ENCODE results near the gene EMX2.
"Not testable (repeated sequence)": the region's sequence is repeated elsewhere in the genome, so short reads cannot be mapped to it uniquely, and the experiment has no call there.

EMX2 gene

DNA sequence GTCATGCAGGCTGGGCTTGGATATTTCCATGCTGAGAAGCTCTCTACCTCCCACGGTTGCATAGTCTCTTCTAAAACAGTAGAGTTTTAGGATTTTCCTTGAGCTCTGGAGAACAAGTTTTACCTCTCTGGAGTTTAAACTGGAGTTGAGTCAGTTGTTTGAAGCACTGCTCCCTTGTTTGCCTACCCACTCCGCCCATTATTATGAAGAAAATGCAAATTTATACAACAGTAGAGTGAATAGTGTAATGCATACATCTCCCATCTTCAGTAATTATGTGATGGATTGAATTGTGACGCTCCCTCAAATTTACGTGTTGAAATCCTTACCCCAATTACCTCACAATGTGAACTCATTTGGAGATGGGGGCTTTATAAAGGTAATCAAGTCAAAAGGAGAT, 17.2 kb downstream of the EMX2 start:
- H3K9me3 Mint-ChIP-seq, result no peaks in the 10 kb centered on the region
- H3K27ac Mint-ChIP-seq, result no peak overlapping the region
- H3K4me1 Mint-ChIP-seq, result no peaks in the 10 kb centered on the region
- no peaks in the 10 kb centered on the region for H3K36me3 Mint-ChIP-seq
- no peak overlapping the region for H3K4me3 Mint-ChIP-seq
- H3K27me3 Mint-ChIP-seq, result peaks cover 21% of the 10 kb centered on the region

GRCh38 chr10:117560942-117561341, 18.4 kb downstream of the EMX2 start:
- peaks cover 14% of the 10 kb centered on the region for H3K27me3 Mint-ChIP-seq
- no peaks in the 10 kb centered on the region for H3K9me3 Mint-ChIP-seq
- H3K36me3 Mint-ChIP-seq, result no peaks in the 10 kb centered on the region
- no peak overlapping the region for H3K27ac Mint-ChIP-seq
- H3K4me3 Mint-ChIP-seq, result no peak overlapping the region
- no peaks in the 10 kb centered on the region for H3K4me1 Mint-ChIP-seq

DNA sequence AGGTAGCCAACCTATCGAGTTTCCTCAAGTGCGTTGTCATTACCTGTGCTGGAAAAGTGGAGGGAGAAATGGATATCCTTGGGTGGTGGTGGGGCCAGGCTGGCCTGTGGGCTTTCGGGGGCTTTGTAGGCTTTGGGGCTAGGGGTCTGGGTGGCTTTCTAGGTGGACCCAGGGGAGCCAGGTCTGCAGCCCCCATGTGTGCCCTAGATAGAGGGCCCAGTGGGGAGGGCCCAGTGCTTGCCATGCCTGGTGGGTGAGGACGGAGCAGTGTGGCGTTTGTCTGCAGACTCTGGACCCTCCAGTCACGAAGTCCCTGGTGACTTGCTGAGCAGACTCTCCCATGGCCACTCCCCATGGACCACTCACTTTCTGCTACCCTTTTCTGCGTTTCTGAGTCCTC, 19.7 kb downstream of the EMX2 start:
- peaks cover 12% of the 10 kb centered on the region for H3K27me3 Mint-ChIP-seq
- H3K4me3 Mint-ChIP-seq, result no peak overlapping the region
- H3K9me3 Mint-ChIP-seq, result no peaks in the 10 kb centered on the region
- no peaks in the 10 kb centered on the region for H3K36me3 Mint-ChIP-seq
- no peak overlapping the region for H3K27ac Mint-ChIP-seq
- no peaks in the 10 kb centered on the region for H3K4me1 Mint-ChIP-seq

- Mint-ChIP-seq H3K36me3 (no peaks in the 10 kb centered on the region), H3K4me3 (no peak overlapping the region), H3K9me3 (no peaks in the 10 kb centered on the region), H3K4me1 (no peaks in the 10 kb centered on the region), H3K27ac (no peak overlapping the region), H3K27me3 (peaks cover 12% of the 10 kb centered on the region)
Observed at GRCh38 chr10:117562896-117563737, 20.6 kb downstream of the EMX2 start.

- H3K27ac Mint-ChIP-seq, result no peak overlapping the region
- H3K36me3 Mint-ChIP-seq, result no peaks in the 10 kb centered on the region
- peaks cover 12% of the 10 kb centered on the region for H3K27me3 Mint-ChIP-seq
- H3K4me3 Mint-ChIP-seq, result no peak overlapping the region
- no peaks in the 10 kb centered on the region for H3K9me3 Mint-ChIP-seq
- H3K4me1 Mint-ChIP-seq, result no peaks in the 10 kb centered on the region
Observed at GRCh38 chr10:117563780-117564179, 21.2 kb downstream of the EMX2 start.

DNA sequence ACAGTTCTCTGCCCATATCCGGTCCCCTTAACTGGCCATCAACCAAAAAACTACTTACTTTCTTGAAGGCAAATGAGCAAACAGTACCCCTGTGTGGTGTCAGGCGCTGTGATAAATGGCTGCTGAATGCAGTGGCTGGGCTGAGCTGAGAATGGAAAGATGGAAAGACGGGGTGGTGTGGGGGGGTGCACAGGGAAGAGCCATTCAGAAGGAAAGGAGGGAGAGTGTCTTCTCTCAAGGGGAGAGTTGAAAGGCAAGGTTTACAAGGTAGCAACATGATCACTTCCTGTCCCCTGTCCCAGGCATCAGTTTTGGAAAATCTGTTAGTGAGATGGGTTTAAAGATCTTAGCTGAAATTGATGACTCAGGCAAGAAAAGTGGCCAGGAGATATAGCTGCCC, 22.5 kb downstream of the EMX2 start:
- Mint-ChIP-seq H3K9me3 (no peaks in the 10 kb centered on the region), H3K36me3 (no peaks in the 10 kb centered on the region), H3K27me3 (peaks cover 10% of the 10 kb centered on the region), H3K4me3 (no peak overlapping the region), H3K4me1 (no peaks in the 10 kb centered on the region), H3K27ac (no peak overlapping the region)

GRCh38 chr10:117568334-117568733, 25.8 kb downstream of the EMX2 start:
- Mint-ChIP-seq H3K27me3 (peaks cover 15% of the 10 kb centered on the region), H3K4me1 (no peaks in the 10 kb centered on the region), H3K27ac (no peak overlapping the region), H3K4me3 (no peak overlapping the region), H3K9me3 (no peaks in the 10 kb centered on the region), H3K36me3 (no peaks in the 10 kb centered on the region)

GRCh38 chr10:117569610-117570390, 27.3 kb downstream of the EMX2 start:
- no peak overlapping the region for H3K4me3 Mint-ChIP-seq
- no peaks in the 10 kb centered on the region for H3K4me1 Mint-ChIP-seq
- peaks cover 9% of the 10 kb centered on the region for H3K27me3 Mint-ChIP-seq
- H3K36me3 Mint-ChIP-seq, result no peaks in the 10 kb centered on the region
- no peaks in the 10 kb centered on the region for H3K9me3 Mint-ChIP-seq
- no peak overlapping the region for H3K27ac Mint-ChIP-seq

GRCh38 chr10:117570880-117571279, 28.3 kb downstream of the EMX2 start:
- no peaks in the 10 kb centered on the region for H3K9me3 Mint-ChIP-seq
- peaks cover 10% of the 10 kb centered on the region for H3K27me3 Mint-ChIP-seq
- H3K36me3 Mint-ChIP-seq, result no peaks in the 10 kb centered on the region
- no peak overlapping the region for H3K27ac Mint-ChIP-seq
- no peaks in the 10 kb centered on the region for H3K4me1 Mint-ChIP-seq
- no peak overlapping the region for H3K4me3 Mint-ChIP-seq

GRCh38 chr10:117574498-117575146, 32.1 kb downstream of the EMX2 start:
- Mint-ChIP-seq H3K9me3 (no peaks in the 10 kb centered on the region), H3K4me1 (no peaks in the 10 kb centered on the region), H3K27me3 (peaks cover 11% of the 10 kb centered on the region), H3K4me3 (no peak overlapping the region), H3K36me3 (no peaks in the 10 kb centered on the region), H3K27ac (no peak overlapping the region)

DNA sequence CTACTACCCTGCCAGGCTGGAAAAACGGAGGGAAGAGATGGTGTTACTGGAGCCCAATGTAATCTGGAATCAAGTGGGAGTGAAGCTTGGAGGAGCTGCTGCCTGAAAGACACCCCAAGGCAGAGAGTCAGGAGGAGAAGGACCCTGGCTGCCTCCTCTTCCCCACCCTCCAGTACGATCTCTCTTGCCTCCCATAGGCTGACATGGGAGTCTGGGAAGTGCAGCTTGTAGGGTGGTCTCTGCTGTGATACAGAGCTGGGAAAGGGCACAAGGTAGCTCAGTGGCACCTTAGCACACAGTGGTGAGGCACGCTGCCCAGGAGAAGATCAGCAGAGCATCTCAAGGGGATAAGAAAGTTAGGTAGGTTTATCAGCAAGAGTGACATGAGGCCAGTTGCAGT, 35.9 kb downstream of the EMX2 start:
- no peaks in the 10 kb centered on the region for H3K36me3 Mint-ChIP-seq
- H3K27ac Mint-ChIP-seq, result no peak overlapping the region
- peaks cover 8% of the 10 kb centered on the region for H3K27me3 Mint-ChIP-seq
- H3K4me1 Mint-ChIP-seq, result no peaks in the 10 kb centered on the region
- H3K9me3 Mint-ChIP-seq, result no peaks in the 10 kb centered on the region
- H3K4me3 Mint-ChIP-seq, result no peak overlapping the region

- no peak overlapping the region for H3K27ac Mint-ChIP-seq
- no peaks in the 10 kb centered on the region for H3K36me3 Mint-ChIP-seq
- peaks cover 8% of the 10 kb centered on the region for H3K27me3 Mint-ChIP-seq
- no peak overlapping the region for H3K4me3 Mint-ChIP-seq
- no peaks in the 10 kb centered on the region for H3K4me1 Mint-ChIP-seq
- H3K9me3 Mint-ChIP-seq, result no peaks in the 10 kb centered on the region
Observed at GRCh38 chr10:117578999-117579590, 36.5 kb downstream of the EMX2 start.

- Mint-ChIP-seq H3K9me3 (no peaks in the 10 kb centered on the region), H3K4me1 (no peaks in the 10 kb centered on the region)
Observed at GRCh38 chr10:117581961-117582360, 39.4 kb downstream of the EMX2 start.

DNA sequence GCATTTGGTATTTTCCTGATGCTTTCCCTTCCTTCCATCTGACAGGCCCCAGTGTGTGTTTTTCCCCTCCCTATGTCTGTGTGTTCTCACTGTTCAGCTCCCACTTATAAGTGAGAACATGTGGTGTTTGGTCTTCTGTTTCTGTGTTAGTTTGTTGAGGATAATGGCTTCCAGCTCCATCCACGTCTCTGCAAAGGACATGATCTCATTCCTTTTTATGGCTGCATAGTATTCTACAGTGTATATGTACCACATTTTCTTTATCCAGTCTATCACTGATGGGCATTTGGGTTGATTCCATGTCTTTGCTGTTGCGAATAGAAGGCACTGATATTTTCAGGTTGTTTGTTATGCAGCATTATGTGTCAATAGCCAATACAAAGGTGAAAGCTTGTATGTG, 42.3 kb downstream of the EMX2 start:
- not testable (repeated sequence) for H3K36me3 Mint-ChIP-seq, H3K4me1 Mint-ChIP-seq, H3K27me3 Mint-ChIP-seq, H3K4me3 Mint-ChIP-seq, H3K27ac Mint-ChIP-seq, H3K9me3 Mint-ChIP-seq

More at GRCh38 chr10:117581961-117582360, 39.4 kb downstream of the EMX2 start:
- peaks cover 4% of the 10 kb centered on the region for H3K27me3 Mint-ChIP-seq
- no peak overlapping the region for H3K27ac Mint-ChIP-seq
- H3K4me3 Mint-ChIP-seq, result no peak overlapping the region
- H3K36me3 Mint-ChIP-seq, result no peaks in the 10 kb centered on the region

DNA sequence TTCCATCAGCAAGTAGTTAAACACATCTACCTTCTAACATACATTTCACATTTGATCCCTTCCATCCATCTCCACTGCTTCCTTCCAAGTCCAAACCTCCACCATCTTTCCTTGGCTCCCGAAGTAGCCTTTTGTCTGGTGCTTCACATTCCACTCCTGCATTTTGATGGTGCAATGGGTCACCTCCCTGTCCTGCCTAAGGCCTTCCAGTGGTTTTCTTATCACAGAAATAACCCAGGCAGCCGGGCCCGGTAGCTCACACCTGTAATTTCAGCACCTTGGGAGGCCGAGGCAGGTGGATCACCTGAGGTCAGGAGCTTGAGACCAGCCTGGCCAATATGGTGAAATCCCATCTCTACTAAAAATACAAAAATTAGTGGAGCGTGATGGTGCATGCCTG, 44.5 kb downstream of the EMX2 start:
- Mint-ChIP-seq H3K4me3 (no peak overlapping the region), H3K36me3 (no peaks in the 10 kb centered on the region)

More for the DNA sequence above, 44.5 kb downstream of the EMX2 start:
- H3K9me3 Mint-ChIP-seq, result no peaks in the 10 kb centered on the region
- no peak overlapping the region for H3K27ac Mint-ChIP-seq
- H3K27me3 Mint-ChIP-seq, result peaks cover 10% of the 10 kb centered on the region
- no peaks in the 10 kb centered on the region for H3K4me1 Mint-ChIP-seq
